SH-SY5Y (cell line): ENCODE results near the gene COX8A.
A peak's percentile ranks its signal among the peaks of the same experiment; 100 is the strongest.

Experiments used
- GATA2 ChIP-seq: IDR thresholded peaks from 2 replicates; pipeline ENCODE4 v1.6.1; 2011; ENCODE audit warnings: mild to moderate bottlenecking, low read depth, low read length
- GATA3 ChIP-seq: IDR thresholded peaks from 2 replicates; pipeline ENCODE4 v1.6.1; 2011; ENCODE audit warnings: low read depth, mild to moderate bottlenecking, low read length, moderate library complexity

Gene COX8A

GRCh38 chr11:63951779-63952536, 22.5 kb upstream of the COX8A start:
- TF ChIP-seq GATA3 (no peak), GATA2 (no peak)

- no peak for TF ChIP-seq GATA3
- no peak for TF ChIP-seq GATA2
These were observed 21.9 kb upstream of the COX8A start for GRCh38 chr11:63952570-63952969.

GRCh38 chr11:63958008-63958407, 16.4 kb upstream of the COX8A start:
- TF ChIP-seq GATA3 = no peak
- no peak for TF ChIP-seq GATA2

GRCh38 chr11:63961608-63962412, 12.6 kb upstream of the COX8A start:
- TF ChIP-seq GATA3 = no peak
- peak; percentile 61 for TF ChIP-seq GATA2

GRCh38 chr11:63966444-63966843, 8.0 kb upstream of the COX8A start:
- TF ChIP-seq GATA3 = no peak
- no peak for TF ChIP-seq GATA2

GRCh38 chr11:63969461-63969860, 5.0 kb upstream of the COX8A start:
- TF ChIP-seq GATA3 (no peak), GATA2 (no peak)

- TF ChIP-seq GATA3 (no peak), GATA2 (no peak)
These were observed 3.5 kb upstream of the COX8A start for GRCh38 chr11:63970902-63971301.

- TF ChIP-seq GATA2 = no peak
- no peak for TF ChIP-seq GATA3
These were observed 4.3 kb downstream of the COX8A start for GRCh38 chr11:63978551-63979239.

- TF ChIP-seq GATA3 = no peak
- no peak for TF ChIP-seq GATA2
These were observed 5.0 kb downstream of the COX8A start for GRCh38 chr11:63979426-63979825.

- no peak for TF ChIP-seq GATA2
- no peak for TF ChIP-seq GATA3
These were observed 11.4 kb downstream of the COX8A start for GRCh38 chr11:63985812-63986155.

- TF ChIP-seq GATA3 (no peak), GATA2 (no peak)
These were observed 11.9 kb downstream of the COX8A start, which contains the start of gene OTUB1 for GRCh38 chr11:63986156-63986931. Gene OTUB1 (plus strand): TSS chr11:63986438. CDS start chr11:63986457, 19 bp downstream.

GRCh38 chr11:63986932-63987513, 12.6 kb downstream of the COX8A start:
- TF ChIP-seq GATA3 (no peak), GATA2 (no peak)

- TF ChIP-seq GATA3 (no peak), GATA2 (no peak)
These were observed 17.1 kb downstream of the COX8A start for GRCh38 chr11:63991558-63991957.
